Thoracic aorta (tissue), 2 donors: ENCODE data around the gene PARD6B. TPM values are rescaled to one million over a fixed set of nuclear protein-coding genes. Genes with fewer than 3 reads are reported as not detected.
"Not testable (repeated sequence)": the region's sequence is repeated elsewhere in the genome, so short reads cannot be mapped to it uniquely, and the experiment has no call there.

ENCODE experiments used
- ATAC-seq: fragments of 150-250 bp; one replicate; pipeline ENCODE4 v1.8.0; 2017; ENCODE audit warnings: low read depth; ENCODE audit not compliant: insufficient number of reproducible peaks, low FRiP score
- DNase-seq: peaks from one replicate; pipeline ENCODE4 v3.0.0-alpha.2; 2020; ENCODE audit warnings: low spot score
- H3K27ac ChIP-seq, 2 donors: fragments of 200-600 bp; sonication (generic); 1 replicate in 1 of 2; 2 replicates in 1 of 2; pipeline ENCODE4 v1.5.1; 2016; ENCODE audit warnings: mild to moderate bottlenecking in 2 of 2, moderate library complexity in 2 of 2
- H3K27me3 ChIP-seq: fragments of 200-600 bp; sonication (generic); replicated peaks from 2 replicates; pipeline ENCODE4 v1.6.0; 2016; ENCODE audit warnings: mild to moderate bottlenecking; ENCODE audit not compliant: insufficient read depth
- H3K36me3 ChIP-seq: fragments of 200-600 bp; sonication (generic); one replicate; pipeline ENCODE4 v1.5.1; 2016
- H3K4me1 ChIP-seq, 2 donors: fragments of 200-600 bp; sonication (generic); 1 replicate in 1 of 2; 2 replicates in 1 of 2; pipeline versions ENCODE4 v1.5.1 to v1.6.0; 2016; ENCODE audit warnings: low read depth in 2 of 2, mild to moderate bottlenecking in 1 of 2; ENCODE audit not compliant: control insufficient read depth in 1 of 2
- H3K4me3 ChIP-seq: fragments of 200-600 bp; sonication (generic); 2 replicates; pipeline ENCODE4 v1.5.1; 2016; ENCODE audit warnings: mild to moderate bottlenecking
- H3K9me3 ChIP-seq: fragments of 200-600 bp; sonication (generic); 2 replicates; pipeline ENCODE4 v1.5.1; 2016
- CTCF ChIP-seq: fragments of 200-600 bp; sonication (generic); IDR thresholded peaks from one replicate; pipeline ENCODE4 v1.5.1; 2019; ENCODE audit warnings: antibody characterized with exemption
- total RNA-seq, 2 donors: library from RNA; depleted of rRNA; stranded (reverse); fragments of >200 nt; gene quantifications; one replicate each; pipeline versions ENCODE4 v1.1.0 to v1.2.3, GENCODE V29; 2016

Gene PARD6B
- total RNA-seq, 2 donors from 2014 or later = 2.8 to 10.7 TPM

- H3K36me3 ChIP-seq = no peaks in the 10 kb centered on the region
- peaks cover 5% of the 10 kb centered on the region for H3K27me3 ChIP-seq
- DNase-seq (no peak), ATAC-seq (no peak)
- peaks cover 5% of the 10 kb centered on the region in 2 donors for H3K4me1 ChIP-seq
- TF ChIP-seq CTCF = no peak
- no peak overlapping the region for H3K4me3 ChIP-seq
- H3K9me3 ChIP-seq = no peaks in the 10 kb centered on the region
- H3K27ac ChIP-seq = no peak overlapping the region
Observed at GRCh38 chr20:50692552-50692933, 38.8 kb upstream of the PARD6B start.

- no peak for TF ChIP-seq CTCF
- no peak overlapping the region for H3K27ac ChIP-seq
- DNase-seq = no peak
Observed at GRCh38 chr20:50693001-50693400, 38.4 kb upstream of the PARD6B start.

DNA sequence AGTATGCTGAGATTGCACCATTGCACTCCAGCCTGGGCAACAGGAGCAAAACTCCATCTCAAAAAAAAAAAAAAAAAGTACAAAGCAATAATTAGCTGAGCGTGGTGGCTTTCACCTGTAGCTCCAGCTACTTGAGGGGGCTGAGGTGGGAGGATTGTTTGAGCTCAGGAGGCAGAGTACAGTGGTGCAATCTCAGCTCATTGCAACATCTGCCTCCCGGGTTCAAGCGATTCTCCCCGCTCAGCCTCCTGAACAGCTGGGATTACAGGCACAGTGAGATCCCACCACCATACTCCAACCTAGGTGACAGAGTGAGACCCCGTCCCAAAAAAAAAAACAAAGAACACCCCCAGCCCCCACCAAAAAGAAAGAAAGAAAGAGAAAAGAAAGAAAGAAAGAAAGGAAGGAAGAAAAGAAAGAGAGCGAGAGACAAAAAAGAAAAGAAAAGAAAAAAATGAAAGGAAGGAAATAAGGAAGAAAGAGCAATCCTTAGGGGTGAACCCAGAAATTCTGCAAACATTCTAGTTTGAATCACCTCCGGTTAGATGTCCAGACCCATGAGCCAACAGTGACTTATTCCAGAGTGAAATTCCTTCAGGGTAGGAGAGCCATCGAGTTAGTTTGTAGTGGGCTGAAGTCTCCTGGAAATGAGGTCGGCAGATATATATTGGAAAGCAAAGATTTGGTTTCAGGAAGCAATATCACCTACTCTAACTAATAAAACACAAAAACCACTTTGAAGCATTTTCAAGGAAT, 36.8 kb upstream of the PARD6B start:
- Histone ChIP-seq H3K27ac (no peak overlapping the region), H3K4me1 (peaks cover 5% of the 10 kb centered on the region in 2 donors), H3K9me3 (no peaks in the 10 kb centered on the region), H3K36me3 (no peaks in the 10 kb centered on the region), H3K27me3 (peaks cover 5% of the 10 kb centered on the region), H3K4me3 (no peak overlapping the region)
- ATAC-seq (no peak), DNase-seq (no peak)
- TF ChIP-seq CTCF = no peak

More at GRCh38 chr20:50693001-50693400, 38.4 kb upstream of the PARD6B start:
- no peaks in the 10 kb centered on the region for H3K36me3 ChIP-seq
- peaks cover 5% of the 10 kb centered on the region in 2 donors for H3K4me1 ChIP-seq
- ATAC-seq = no peak
- H3K27me3 ChIP-seq = peaks cover 5% of the 10 kb centered on the region
- no peaks in the 10 kb centered on the region for H3K9me3 ChIP-seq
- H3K4me3 ChIP-seq = no peak overlapping the region

DNA sequence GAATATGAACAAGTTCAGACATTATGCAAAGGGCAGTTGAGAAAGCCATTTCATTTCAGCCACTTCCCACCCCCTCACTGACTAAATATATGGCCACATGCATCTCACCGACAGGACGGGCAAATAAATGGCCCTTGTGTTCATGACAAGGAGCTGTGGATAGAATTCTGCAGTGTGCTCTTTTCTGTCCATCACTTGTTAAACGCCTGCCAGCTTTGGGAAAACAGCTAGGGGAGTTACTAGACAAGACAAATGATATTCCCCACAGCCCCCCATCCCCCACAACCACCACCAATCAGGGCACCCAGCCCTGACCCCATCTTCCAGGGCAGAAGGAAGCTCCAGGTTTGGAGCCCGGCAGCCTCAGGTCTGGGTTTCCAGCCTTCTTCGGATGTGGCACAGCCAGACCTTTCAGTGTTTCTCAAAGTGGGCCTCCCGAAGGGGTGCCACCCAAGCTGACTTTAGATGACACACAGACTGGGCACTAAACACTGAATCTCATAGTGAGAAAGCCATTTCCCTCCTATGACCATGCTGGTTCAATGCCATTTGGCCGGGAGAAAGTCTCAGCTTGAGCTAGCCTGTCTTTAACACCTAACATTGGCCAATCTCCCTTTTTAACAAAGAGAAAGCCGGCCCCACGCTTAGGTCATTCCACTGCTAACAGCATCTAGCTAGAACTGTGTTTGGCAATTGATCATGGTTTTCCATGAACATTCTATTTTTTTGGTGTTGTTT, 36.1 kb upstream of the PARD6B start:
- Histone ChIP-seq H3K27me3 (peaks cover 4% of the 10 kb centered on the region), H3K4me3 (no peak overlapping the region), H3K27ac (no peak overlapping the region), H3K36me3 (no peaks in the 10 kb centered on the region), H3K4me1 (peaks cover 5% of the 10 kb centered on the region in 2 donors), H3K9me3 (no peaks in the 10 kb centered on the region)
- no peak for TF ChIP-seq CTCF
- peak; percentile 15 for ATAC-seq
- peak; percentile 17 for DNase-seq

- H3K9me3 ChIP-seq, H3K4me3 ChIP-seq, H3K4me1 ChIP-seq, ATAC-seq, H3K36me3 ChIP-seq, H3K27ac ChIP-seq, DNase-seq, H3K27me3 ChIP-seq: not testable (repeated sequence)
Observed at GRCh38 chr20:50698255-50698654, 33.1 kb upstream of the PARD6B start.
